HepG2 (cell line): ENCODE results near the gene MRPL27. TPM values are rescaled to one million over a fixed set of nuclear protein-coding genes. Genes with fewer than 3 reads are reported as not detected.

Experiments used
- ATAC-seq: fragments of 200-7000 bp; cut with Tn5 transposase; 3 replicates; pipeline ENCODE4 v1.9.1; 2020; ENCODE audit warnings: mild to moderate bottlenecking, moderate library complexity
- BruUV-seq: library from RNA; stranded (reverse); fragments of 400-500 nt; replicated peaks from 2 replicates; lab custom pipeline; 2021; lab: Mats Ljungman, UMichigan
- CTCF ChIA-PET: fragments of 300-600 bp; formaldehyde crosslinking; extraction: SDS; loops from one replicate; lab custom pipeline; 2021; ENCODE audit warnings: low total read pairs, inconsistent platforms, low intra/inter-chr PET ratio; lab: Yijun Ruan, JAX
- POLR2A ChIA-PET: fragments of 350-600 bp; sonication (Branson Sonifier 250); formaldehyde crosslinking; loops from one replicate; lab custom pipeline; 2020; ENCODE audit warnings: antibody characterized with exemption, inconsistent platforms; lab: Yijun Ruan, JAX
- DNase-seq: peaks from one replicate; pipeline ENCODE4 v3.0.0-alpha.2; 2015; ENCODE audit warnings: low spot score
- FAIRE-seq: peaks from 3 replicates; lab custom pipeline; 2011; peaks lifted over from hg19 to GRCh38; lab: Jason Lieb, UNC
- H2AFZ ChIP-seq: one replicate; pipeline ENCODE4 v1.6.1; 2011; ENCODE audit warnings: low read length, inconsistent platforms
- H3K27ac ChIP-seq: fragments of 300-600 bp; 3 replicates; pipeline ENCODE4 v1.8.0; 2011; ENCODE audit warnings: mixed run types, mild to moderate bottlenecking, mixed read lengths, low read length, inconsistent platforms; ENCODE audit not compliant: insufficient read depth; ENCODE audit errors: extremely low read length
- H3K27me3 ChIP-seq, 2 experiments: fragments of 200-600 bp in 1 of 2; 2 replicates in 1 of 2; 3 replicates in 1 of 2; pipeline versions ENCODE4 v1.6.0 to v1.8.0; 2011; ENCODE audit warnings: low read length in 2 of 2, mild to moderate bottlenecking in 2 of 2, moderate library complexity in 2 of 2, inconsistent platforms in 1 of 2; ENCODE audit not compliant: insufficient read depth in 2 of 2, control insufficient read depth in 1 of 2
- H3K36me3 ChIP-seq, 2 experiments: fragments of 200-600 bp in 1 of 2; replicated peaks in 1 of 2; 2 replicates in 1 of 2; 3 replicates in 1 of 2; pipeline versions ENCODE4 v1.5.1 to v1.8.0; 2011; ENCODE audit warnings: low read length in 2 of 2, inconsistent platforms in 1 of 2; ENCODE audit not compliant: insufficient read depth in 2 of 2, control insufficient read depth in 1 of 2
- H3K4me1 ChIP-seq: 2 replicates; pipeline ENCODE4 v1.5.1; 2012; ENCODE audit warnings: low read length, inconsistent platforms; ENCODE audit not compliant: insufficient read depth
- H3K4me2 ChIP-seq: 2 replicates; pipeline ENCODE4 v1.6.0; 2011; ENCODE audit warnings: low read depth, low read length, inconsistent platforms
- H3K4me3 ChIP-seq, 3 experiments: fragments of 200-600 bp in 1 of 3; sonication (generic), shearing (Covaris generic) in 1 of 3; replicated peaks in 1 of 3; 2 replicates each; pipeline ENCODE4 v1.5.1; 2011 to 2016; ENCODE audit warnings: low read length in 3 of 3, inconsistent platforms in 2 of 3, low read depth in 2 of 3, mild to moderate bottlenecking in 2 of 3, control low read depth in 1 of 3, mixed read lengths in 1 of 3; ENCODE audit not compliant: insufficient read depth in 1 of 3
- H3K79me2 ChIP-seq: one replicate; pipeline ENCODE4 v1.6.1; 2011; ENCODE audit warnings: low read length, inconsistent platforms; ENCODE audit not compliant: insufficient read depth
- H3K9ac ChIP-seq: 2 replicates; pipeline ENCODE4 v1.6.0; 2011; ENCODE audit warnings: mild to moderate bottlenecking, low read depth, low read length, inconsistent platforms; ENCODE audit not compliant: insufficient read depth
- H3K9me3 ChIP-seq: 2 replicates; pipeline ENCODE4 v1.5.1; 2012; ENCODE audit warnings: mild to moderate bottlenecking, low read length
- H4K20me1 ChIP-seq: 2 replicates; pipeline ENCODE4 v1.6.0; 2011; ENCODE audit warnings: inconsistent platforms, mild to moderate bottlenecking, low read length, moderate library complexity; ENCODE audit not compliant: insufficient read depth
- AGO2 ChIP-seq: fragments of 200-400 bp; formaldehyde crosslinking; optimal IDR thresholded peaks from 2 replicates; pipeline ENCODE3; 2017; ENCODE audit warnings: mild to moderate bottlenecking, low read depth, low read length, moderate library complexity
- RBFOX2 ChIP-seq: fragments of 200-400 bp; formaldehyde crosslinking; IDR thresholded peaks from 2 replicates; pipeline ENCODE4 v1.6.1; 2017; ENCODE audit warnings: low read depth, mild to moderate bottlenecking, low read length
- WGBS: methylation state at CpG from one replicate; pipeline ENCODE4 v1.1.6; 2017; ENCODE audit warnings: low lambda C conversion rate; 5-methylcytosine and 5-hydroxymethylcytosine counted together
- in situ Hi-C: cut with HindIII; loops from 2 replicates; pipeline ENCODE4 v1.10.0; 2017; ENCODE audit warnings: low pct_unique_long_range_greater_than_20kb; ENCODE audit not compliant: extremely low pct_ligation_motif_present
- intact Hi-C: fragments of 100-400 bp; cut with micrococcal nuclease; formaldehyde crosslinking; loops from one replicate; pipeline ENCODE4 v1.10.0; 2022; ENCODE audit not compliant: unreplicated experiment
- polyA plus RNA-seq, 8 experiments: library from polyadenylated mRNA; depleted of rRNA in 3 of 8; stranded (reverse) in 7 of 8; unstranded in 1 of 8; fragments of >200 nt; fragmentation: Illumina TruSeq in 4 of 8; extraction: Trizol in 4 of 8; gene quantifications; 2 replicates each; pipeline versions ENCODE4 v1.2.1 to v1.2.3, GENCODE V29; 2011 to 2016; ENCODE audit warnings: low read depth in 4 of 8, missing spikeins in 1 of 8, mixed read lengths in 1 of 8; ENCODE audit not compliant: insufficient read depth in 1 of 8
- total RNA-seq, 5 experiments: library from RNA; depleted of rRNA; stranded (reverse); fragments of >200 nt; fragmentation: Illumina TruSeq; extraction: Trizol; gene quantifications; 2 replicates each; pipeline ENCODE4 v1.2.3, GENCODE V29; 2016; ENCODE audit warnings: low read depth in 1 of 5
- TF ChIP-seq, protein P1 (sequence below): sonication (generic); formaldehyde crosslinking; IDR thresholded peaks from 2 replicates; pipeline ENCODE4 v1.4.0; 2020; ENCODE audit warnings: missing genetic modification reagents
- TF ChIP-seq, protein P2 (sequence below): IDR thresholded peaks from 2 replicates; pipeline ENCODE4 v1.6.1; 2016; ENCODE audit warnings: missing compliant biosample characterization, missing genetic modification reagents, borderline replicate concordance

Gene MRPL27
- total and polyA plus RNA-seq, 2 of the 13 experiments (the other 11 are each of a cell fraction or from before 2014, with no cell fraction given): 137 to 217 TPM

DNA sequence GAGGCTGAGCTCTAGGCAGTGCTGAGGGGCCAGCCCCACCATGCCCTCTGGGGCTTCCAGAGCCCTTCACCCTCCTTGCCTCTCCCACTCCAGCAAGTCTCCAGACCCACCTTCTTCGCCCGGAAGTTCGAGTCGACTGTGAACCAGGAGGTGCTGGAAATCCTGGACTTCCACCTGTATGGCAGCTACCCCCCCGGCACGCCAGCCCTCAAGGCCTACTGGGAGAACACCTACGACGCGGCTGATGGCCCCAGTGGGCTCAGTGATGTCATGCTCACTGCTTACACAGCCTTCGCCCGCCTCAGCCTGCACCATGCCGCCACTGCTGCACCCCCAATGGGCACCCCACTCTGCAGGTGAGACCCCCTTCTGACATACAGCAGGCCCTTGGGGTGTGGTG lies 16.6 kb downstream of the MRPL27 start:
- peaks cover 15% of the 10 kb centered on the region for H3K4me1 ChIP-seq
- no peak for FAIRE-seq
- intact Hi-C loops: no loop called here
- no TSS peak for BruUV-seq
- no peaks in the 10 kb centered on the region for H4K20me1 ChIP-seq
- H3K27ac ChIP-seq: no peak overlapping the region
- ChIA-PET CTCF (no interaction called here), POLR2A (no interaction called here)
- peaks cover 35 to 56% of the 10 kb centered on the region in 2 experiments for H3K36me3 ChIP-seq
- TF ChIP-seq RBFOX2 (0 out of 2 replicates have a peak, but pooled peaks have one; percentile 31), AGO2 (peak; percentile 43)
- TF ChIP-seq, protein P1, sequence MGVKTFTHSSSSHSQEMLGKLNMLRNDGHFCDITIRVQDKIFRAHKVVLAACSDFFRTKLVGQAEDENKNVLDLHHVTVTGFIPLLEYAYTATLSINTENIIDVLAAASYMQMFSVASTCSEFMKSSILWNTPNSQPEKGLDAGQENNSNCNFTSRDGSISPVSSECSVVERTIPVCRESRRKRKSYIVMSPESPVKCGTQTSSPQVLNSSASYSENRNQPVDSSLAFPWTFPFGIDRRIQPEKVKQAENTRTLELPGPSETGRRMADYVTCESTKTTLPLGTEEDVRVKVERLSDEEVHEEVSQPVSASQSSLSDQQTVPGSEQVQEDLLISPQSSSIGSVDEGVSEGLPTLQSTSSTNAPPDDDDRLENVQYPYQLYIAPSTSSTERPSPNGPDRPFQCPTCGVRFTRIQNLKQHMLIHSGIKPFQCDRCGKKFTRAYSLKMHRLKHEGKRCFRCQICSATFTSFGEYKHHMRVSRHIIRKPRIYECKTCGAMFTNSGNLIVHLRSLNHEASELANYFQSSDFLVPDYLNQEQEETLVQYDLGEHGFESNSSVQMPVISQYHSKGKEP (CRISPR knock-in tag): no peak
- TF ChIP-seq, protein P2, sequence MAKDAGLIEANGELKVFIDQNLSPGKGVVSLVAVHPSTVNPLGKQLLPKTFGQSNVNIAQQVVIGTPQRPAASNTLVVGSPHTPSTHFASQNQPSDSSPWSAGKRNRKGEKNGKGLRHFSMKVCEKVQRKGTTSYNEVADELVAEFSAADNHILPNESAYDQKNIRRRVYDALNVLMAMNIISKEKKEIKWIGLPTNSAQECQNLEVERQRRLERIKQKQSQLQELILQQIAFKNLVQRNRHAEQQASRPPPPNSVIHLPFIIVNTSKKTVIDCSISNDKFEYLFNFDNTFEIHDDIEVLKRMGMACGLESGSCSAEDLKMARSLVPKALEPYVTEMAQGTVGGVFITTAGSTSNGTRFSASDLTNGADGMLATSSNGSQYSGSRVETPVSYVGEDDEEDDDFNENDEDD (CRISPR knock-in tag): no peak
- TF ChIP-seq, all 625 proteins: peak for 2
- H3K9me3 ChIP-seq: no peaks in the 10 kb centered on the region
- no peak overlapping the region for H3K4me2 ChIP-seq
- no peak overlapping the region for H2AFZ ChIP-seq
- no peak for ATAC-seq
- H3K4me3 ChIP-seq: no peak overlapping the region
- DNase-seq: no peak
- H3K79me2 ChIP-seq: no peaks in the 10 kb centered on the region
- in situ Hi-C loops: no loop called here
- H3K27me3 ChIP-seq: no peaks in the 10 kb centered on the region
- WGBS: 97% methylated on average over 11 of the region's 12 CpGs
- no peak overlapping the region for H3K9ac ChIP-seq
